ENCODE results near the gene PLXDC2. TPM values are rescaled to one million over a fixed set of nuclear protein-coding genes. Genes with fewer than 3 reads are reported as not detected.

PLXDC2 gene
- total and polyA plus RNA-seq, 2 experiments from 2014 or later, result 39.9 to 52.2 TPM

GRCh38 chr10:19947215-19947614 lies 131.0 kb downstream of the PLXDC2 start:
- H3K27ac ChIP-seq, result no peak overlapping the region
- no peak overlapping the region for H3K4me2 ChIP-seq
- no peaks in the 10 kb centered on the region for H3K9me3 ChIP-seq (ENCODE audit: low read depth)
- no peak for DNase-seq (ENCODE audit: low spot score)
- H3K27me3 ChIP-seq, result no peaks in the 10 kb centered on the region
- H3K36me3 ChIP-seq (replicated peaks; ENCODE audit: insufficient read depth, low read depth), result no peaks in the 10 kb centered on the region
- 65% methylated on average over 3 of the region's 3 CpGs for WGBS (ENCODE audit: low lambda C conversion rate, missing lambda C conversion rate)
- H3K4me3 ChIP-seq, result no peak overlapping the region
- H2AFZ ChIP-seq, result no peak overlapping the region
- no peaks in the 10 kb centered on the region for H3K9me2 ChIP-seq (replicated peaks; ENCODE audit: insufficient read depth)
- no peak for TF ChIP-seq EZH2phosphoT487 (IDR thresholded peaks at IDR 0.05; ENCODE audit: low read depth, severe bottlenecking, unreplicated experiment)
- TF ChIP-seq CTCF (IDR thresholded peaks at IDR 0.05; ENCODE audit: poor library complexity), result no peak
- TF ChIP-seq EZH2 (IDR thresholded peaks at IDR 0.05; ENCODE audit: borderline replicate concordance), result no peak
- H3K79me2 ChIP-seq, result no peaks in the 10 kb centered on the region
- H4K20me1 ChIP-seq (ENCODE audit: insufficient read depth, poor library complexity, severe bottlenecking), result no peaks in the 10 kb centered on the region
- H3K4me1 ChIP-seq (ENCODE audit: insufficient read depth), result no peaks in the 10 kb centered on the region

- Histone ChIP-seq H3K79me2 (no peaks in the 10 kb centered on the region), H4K20me1 (ENCODE audit: insufficient read depth, poor library complexity, severe bottlenecking) (no peaks in the 10 kb centered on the region), H3K9me2 (replicated peaks; ENCODE audit: insufficient read depth) (no peaks in the 10 kb centered on the region), H3K27me3 (no peaks in the 10 kb centered on the region), H3K4me3 (no peak overlapping the region), H3K4me2 (no peak overlapping the region), H2AFZ (no peak overlapping the region), H3K9me3 (ENCODE audit: low read depth) (no peaks in the 10 kb centered on the region), H3K36me3 (replicated peaks; ENCODE audit: insufficient read depth, low read depth) (no peaks in the 10 kb centered on the region), H3K27ac (no peak overlapping the region), H3K4me1 (ENCODE audit: insufficient read depth) (no peaks in the 10 kb centered on the region)
- 98% methylated on average over 2 of the region's 2 CpGs for WGBS (ENCODE audit: low lambda C conversion rate, missing lambda C conversion rate)
- TF ChIP-seq EZH2phosphoT487 (IDR thresholded peaks at IDR 0.05; ENCODE audit: low read depth, severe bottlenecking, unreplicated experiment), result no peak
- no peak for TF ChIP-seq EZH2 (IDR thresholded peaks at IDR 0.05; ENCODE audit: borderline replicate concordance)
- no peak for DNase-seq (ENCODE audit: low spot score)
Observed at GRCh38 chr10:19947656-19948055, 131.4 kb downstream of the PLXDC2 start.

- WGBS (ENCODE audit: low lambda C conversion rate, missing lambda C conversion rate), result 85% methylated on average over 7 of the region's 7 CpGs
- no peak for DNase-seq (ENCODE audit: low spot score)
Observed at GRCh38 chr10:19952224-19953010, 136.2 kb downstream of the PLXDC2 start.

More at GRCh38 chr10:19952224-19953010, 136.2 kb downstream of the PLXDC2 start:
- H3K4me1 ChIP-seq (ENCODE audit: insufficient read depth), result no peaks in the 10 kb centered on the region
- no peaks in the 10 kb centered on the region for H3K79me2 ChIP-seq
- no peak overlapping the region for H3K4me3 ChIP-seq
- no peak overlapping the region for H2AFZ ChIP-seq
- TF ChIP-seq EZH2 (IDR thresholded peaks at IDR 0.05; ENCODE audit: borderline replicate concordance) (no peak), CTCF (IDR thresholded peaks at IDR 0.05; ENCODE audit: poor library complexity) (no peak), EZH2phosphoT487 (IDR thresholded peaks at IDR 0.05; ENCODE audit: low read depth, severe bottlenecking, unreplicated experiment) (no peak)
- no peaks in the 10 kb centered on the region for H4K20me1 ChIP-seq (ENCODE audit: insufficient read depth, poor library complexity, severe bottlenecking)
- no peaks in the 10 kb centered on the region for H3K36me3 ChIP-seq (replicated peaks; ENCODE audit: insufficient read depth, low read depth)
- no peaks in the 10 kb centered on the region for H3K9me2 ChIP-seq (replicated peaks; ENCODE audit: insufficient read depth)
- H3K9me3 ChIP-seq (ENCODE audit: low read depth), result no peaks in the 10 kb centered on the region
- no peaks in the 10 kb centered on the region for H3K27me3 ChIP-seq
- no peak overlapping the region for H3K4me2 ChIP-seq
- H3K27ac ChIP-seq, result no peak overlapping the region

All from hepatocyte (in vitro differentiated cells).